HEK293 (cell line): Measurements from ENCODE around the gene ASCC3.
"Not testable (repeated sequence)": the region's sequence is repeated elsewhere in the genome, so short reads cannot be mapped to it uniquely, and the experiment has no call there.

Experiments used
- CTCF ChIA-PET: fragments of 350-600 bp; formaldehyde crosslinking; extraction: SDS; loops from one replicate; lab custom pipeline; 2021; ENCODE audit warnings: antibody characterized with exemption; lab: Yijun Ruan, JAX
- POLR2A ChIA-PET: fragments of 300-600 bp; formaldehyde crosslinking; extraction: SDS; loops from one replicate; lab custom pipeline; 2020; ENCODE audit warnings: antibody characterized with exemption, inconsistent platforms; lab: Yijun Ruan, JAX
- H3K27ac ChIP-seq: fragments of 200-500 bp; sonication (Bioruptor generic); 2 replicates; pipeline ENCODE4 v1.5.1; 2014; ENCODE audit warnings: low read depth, low read length, control low read depth, inconsistent platforms; ENCODE audit errors: extremely low read depth
- H3K36me3 ChIP-seq, 2 experiments: fragments of 200-500 bp in 1 of 2; sonication (Bioruptor generic) in 1 of 2; 1 replicate in 1 of 2; 2 replicates in 1 of 2; pipeline ENCODE4 v1.5.1; 2014 to 2017; ENCODE audit warnings: inconsistent platforms in 2 of 2, low read length in 2 of 2; ENCODE audit not compliant: control insufficient read depth in 2 of 2, insufficient read depth in 1 of 2
- H3K4me1 ChIP-seq: fragments of 200-500 bp; sonication (Bioruptor generic); 2 replicates; pipeline ENCODE4 v1.5.1; 2014; ENCODE audit warnings: mild to moderate bottlenecking, low read length, inconsistent platforms; ENCODE audit not compliant: control insufficient read depth, insufficient read depth
- H3K4me3 ChIP-seq: 2 replicates; pipeline ENCODE4 v1.5.1; 2011; ENCODE audit warnings: low read depth, mild to moderate bottlenecking, control low read depth, low read length, moderate library complexity
- H3K9me3 ChIP-seq: fragments of 200-500 bp; sonication (Bioruptor generic); 2 replicates; pipeline ENCODE4 v1.5.1; 2014; ENCODE audit warnings: low read depth, low read length, inconsistent platforms; ENCODE audit not compliant: control insufficient read depth, insufficient read depth
- BCL11A ChIP-seq: fragments of 450-650 bp; formaldehyde crosslinking; IDR thresholded peaks from 2 replicates; pipeline ENCODE4 v1.5.1; 2016; ENCODE audit warnings: low read depth, missing biosample characterization, missing genetic modification characterization
- OSR2 ChIP-seq: fragments of 450-650 bp; formaldehyde crosslinking; IDR thresholded peaks from 2 replicates; pipeline ENCODE4 v1.5.1; 2016; ENCODE audit warnings: missing biosample characterization, missing genetic modification characterization
- PRDM2 ChIP-seq: fragments of 450-650 bp; formaldehyde crosslinking; IDR thresholded peaks from 2 replicates; pipeline ENCODE4 v1.5.1; 2016; ENCODE audit warnings: missing biosample characterization, missing genetic modification characterization, borderline replicate concordance
- REPIN1 ChIP-seq: fragments of 450-650 bp; formaldehyde crosslinking; IDR thresholded peaks from 2 replicates; pipeline ENCODE4 v1.5.1; 2017; ENCODE audit warnings: missing biosample characterization, missing genetic modification characterization, low read depth
- REST ChIP-seq: fragments of 450-650 bp; formaldehyde crosslinking; IDR thresholded peaks from 2 replicates; pipeline ENCODE4 v1.5.1; 2016; ENCODE audit warnings: missing biosample characterization, missing genetic modification characterization
- ZNF155 ChIP-seq: fragments of 450-650 bp; formaldehyde crosslinking; IDR thresholded peaks from 2 replicates; pipeline ENCODE4 v1.5.1; 2016; ENCODE audit warnings: missing biosample characterization, missing genetic modification characterization
- ZNF202 ChIP-seq: fragments of 450-650 bp; formaldehyde crosslinking; IDR thresholded peaks from 2 replicates; pipeline ENCODE4 v1.5.1; 2016; ENCODE audit warnings: missing biosample characterization, missing genetic modification characterization, borderline replicate concordance
- ZNF280C ChIP-seq: fragments of 450-650 bp; formaldehyde crosslinking; IDR thresholded peaks from 2 replicates; pipeline ENCODE4 v1.5.1; 2016; ENCODE audit warnings: missing biosample characterization, missing genetic modification characterization
- ZNF341 ChIP-seq: fragments of 450-650 bp; formaldehyde crosslinking; IDR thresholded peaks from 2 replicates; pipeline ENCODE4; 2016; ENCODE audit warnings: low read depth, missing biosample characterization, missing genetic modification characterization
- ZNF433 ChIP-seq: fragments of 450-650 bp; formaldehyde crosslinking; IDR thresholded peaks from 2 replicates; pipeline ENCODE4 v1.5.1; 2016; ENCODE audit warnings: missing biosample characterization, missing genetic modification characterization, low read depth
- ZNF473 ChIP-seq: fragments of 450-650 bp; formaldehyde crosslinking; IDR thresholded peaks from 2 replicates; pipeline ENCODE4 v1.5.1; 2017; ENCODE audit warnings: missing biosample characterization, missing genetic modification characterization
- ZNF510 ChIP-seq: fragments of 450-650 bp; formaldehyde crosslinking; IDR thresholded peaks from 2 replicates; pipeline ENCODE4 v1.5.1; 2018; ENCODE audit warnings: mild to moderate bottlenecking, missing genetic modification characterization, missing biosample characterization; ENCODE audit not compliant: insufficient replicate concordance
- ZNF580 ChIP-seq: fragments of 450-650 bp; formaldehyde crosslinking; IDR thresholded peaks from 2 replicates; pipeline ENCODE4 v1.5.1; 2016; ENCODE audit warnings: missing biosample characterization, missing genetic modification characterization
- ZNF596 ChIP-seq: fragments of 450-650 bp; IDR thresholded peaks from 2 replicates; pipeline ENCODE4 v1.5.0; 2018; ENCODE audit warnings: missing biosample characterization, mild to moderate bottlenecking, missing genetic modification characterization, moderate library complexity
- ZNF610 ChIP-seq: fragments of 450-650 bp; formaldehyde crosslinking; IDR thresholded peaks from 2 replicates; pipeline ENCODE4 v1.5.1; 2016; ENCODE audit warnings: missing biosample characterization, missing genetic modification characterization, borderline replicate concordance
- ZNF623 ChIP-seq: fragments of 450-650 bp; formaldehyde crosslinking; IDR thresholded peaks from 2 replicates; pipeline ENCODE4 v1.5.1; 2016; ENCODE audit warnings: missing biosample characterization, missing genetic modification characterization
- ZNF692 ChIP-seq: fragments of 450-650 bp; formaldehyde crosslinking; IDR thresholded peaks from 2 replicates; pipeline ENCODE4 v1.5.1; 2016; ENCODE audit warnings: missing biosample characterization, missing genetic modification characterization

ASCC3 gene

GRCh38 chr6:100829077-100829595 is 52.0 kb downstream of the ASCC3 start:
- POLR2A ChIA-PET, H3K4me3 ChIP-seq, H3K4me1 ChIP-seq, H3K9me3 ChIP-seq, H3K27ac ChIP-seq: not testable (repeated sequence)
- TF ChIP-seq ZNF202: peak; percentile 49; the same call in 1 of the 2 replicates
- CTCF ChIA-PET: interaction anchor here (0.6 kb wide), 1 partner anchor 109 kb away, joined by 4 read pairs; no protein-coding TSS in a partner anchor
- H3K36me3 ChIP-seq: peaks cover 0 to 20% of the 10 kb centered on the region in 2 experiments; a peak in 1 of 3 replicates

- no peaks in the 10 kb centered on the region for H3K4me1 ChIP-seq
- CTCF ChIA-PET: interaction anchor here (0.7 kb wide), 1 partner anchor 27 kb away, joined by 3 read pairs; no protein-coding TSS in a partner anchor
- no peak for TF ChIP-seq ZNF510 (tag by site-specific recombination)
- no peak for TF ChIP-seq ZNF580 (tag by site-specific recombination)
- no peak for TF ChIP-seq BCL11A
- no peak for TF ChIP-seq OSR2 (tag by site-specific recombination)
- no peak for TF ChIP-seq ZNF341 (tag by site-specific recombination)
- no peak for TF ChIP-seq ZNF596 (tag by site-specific recombination)
- no peak for TF ChIP-seq ZNF155 (tag by site-specific recombination)
- no peak for TF ChIP-seq ZNF280C (tag by site-specific recombination)
- no peak overlapping the region for H3K4me3 ChIP-seq
- H3K9me3 ChIP-seq: no peaks in the 10 kb centered on the region
- POLR2A ChIA-PET: no interaction called here
- H3K27ac ChIP-seq: no peak overlapping the region
- H3K36me3 ChIP-seq: no peaks in the 10 kb centered on the region
Observed at GRCh38 chr6:100823041-100823440, 58.1 kb downstream of the ASCC3 start.

- POLR2A ChIA-PET: no interaction called here
- Histone ChIP-seq H3K27ac (no peak overlapping the region), H3K36me3 (peaks cover 0 to 3% of the 10 kb centered on the region in 2 experiments; a peak in 2 of 3 replicates), H3K9me3 (no peaks in the 10 kb centered on the region), H3K4me3 (no peak overlapping the region), H3K4me1 (no peaks in the 10 kb centered on the region)
- CTCF ChIA-PET: interaction anchor here (0.5 to 0.6 kb wide), 2 partner anchors 10 to 1128 kb away, joined by 4 to 9 read pairs; no protein-coding TSS in a partner anchor
- TF ChIP-seq REST: no peak
- TF ChIP-seq REPIN1 (tag by site-specific recombination): no peak
- TF ChIP-seq ZNF610 (tag by site-specific recombination): no peak
- TF ChIP-seq ZNF623 (tag by site-specific recombination): no peak
- no peak for TF ChIP-seq ZNF433 (tag by site-specific recombination)
- TF ChIP-seq ZNF692 (tag by site-specific recombination): no peak
- no peak for TF ChIP-seq ZNF473 (tag by site-specific recombination)
- no peak for TF ChIP-seq PRDM2 (tag by site-specific recombination)
Observed at GRCh38 chr6:100818066-100818465, 63.1 kb downstream of the ASCC3 start.
